Measurements from ENCODE around the gene CLDN5. TPM values are rescaled to one million over a fixed set of nuclear protein-coding genes. Genes with fewer than 3 reads are reported as not detected.
A peak's percentile ranks its signal among the peaks of the same experiment; 100 is the strongest.

Gene CLDN5, protein sequence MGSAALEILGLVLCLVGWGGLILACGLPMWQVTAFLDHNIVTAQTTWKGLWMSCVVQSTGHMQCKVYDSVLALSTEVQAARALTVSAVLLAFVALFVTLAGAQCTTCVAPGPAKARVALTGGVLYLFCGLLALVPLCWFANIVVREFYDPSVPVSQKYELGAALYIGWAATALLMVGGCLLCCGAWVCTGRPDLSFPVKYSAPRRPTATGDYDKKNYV
- 7.0 and 11.0 TPM in 2 replicates for total RNA-seq
- 0.57 TPM for polyA plus RNA-seq (2012)

DNA sequence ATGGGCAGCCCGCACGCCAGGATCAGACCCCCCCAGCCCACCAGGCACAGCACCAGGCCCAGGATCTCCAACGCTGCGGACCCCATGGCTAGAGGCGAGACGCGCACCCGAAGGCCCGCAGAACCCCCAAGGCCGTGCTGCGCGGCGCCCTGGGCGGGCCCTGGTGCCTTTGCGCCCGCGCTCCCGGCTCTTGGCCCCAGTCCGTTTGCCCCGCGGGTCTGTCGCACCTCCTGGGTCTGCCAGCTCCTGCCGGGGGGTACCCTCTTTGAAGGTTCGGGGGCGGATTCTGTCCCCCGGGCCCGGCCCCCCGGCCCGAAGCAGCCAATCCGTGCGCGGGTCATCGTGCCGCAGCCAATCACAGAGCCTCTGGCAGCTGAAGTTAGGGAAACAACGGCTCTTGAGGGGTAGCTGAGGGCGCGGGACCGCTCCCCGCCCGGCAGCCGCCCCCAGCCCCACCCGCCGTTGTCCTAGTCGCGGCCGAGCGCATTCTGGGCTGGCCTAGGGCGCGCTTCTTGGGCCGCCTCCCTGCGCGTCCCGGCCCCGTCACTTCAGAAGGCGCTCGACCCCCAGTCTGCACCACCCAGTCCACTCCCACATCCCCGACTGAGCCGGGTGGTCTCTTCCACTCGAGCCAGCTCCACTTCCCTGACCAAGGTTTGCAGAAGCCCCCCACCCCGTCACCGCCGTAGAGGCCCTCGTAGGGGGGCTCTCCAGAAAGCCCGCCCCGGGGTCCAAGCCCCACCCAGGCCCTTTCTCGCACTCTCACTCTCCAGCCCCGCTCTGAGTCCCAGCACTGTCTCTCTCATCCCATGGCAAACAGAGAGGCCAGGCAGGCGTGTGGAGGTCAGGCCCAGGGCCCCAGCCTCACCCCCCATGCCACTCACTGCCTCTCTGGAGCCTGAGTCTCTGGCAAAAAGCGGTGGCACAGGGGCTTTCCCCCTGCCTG, at the start of gene CLDN5:
Gene CLDN5, minus strand, starts transcription at position 241 of the 946 bp plus-strand sequence. Its CDS starts 155 bp downstream, at position 86.
- no peak for DNase-seq (ENCODE audit: low read depth)

DNA sequence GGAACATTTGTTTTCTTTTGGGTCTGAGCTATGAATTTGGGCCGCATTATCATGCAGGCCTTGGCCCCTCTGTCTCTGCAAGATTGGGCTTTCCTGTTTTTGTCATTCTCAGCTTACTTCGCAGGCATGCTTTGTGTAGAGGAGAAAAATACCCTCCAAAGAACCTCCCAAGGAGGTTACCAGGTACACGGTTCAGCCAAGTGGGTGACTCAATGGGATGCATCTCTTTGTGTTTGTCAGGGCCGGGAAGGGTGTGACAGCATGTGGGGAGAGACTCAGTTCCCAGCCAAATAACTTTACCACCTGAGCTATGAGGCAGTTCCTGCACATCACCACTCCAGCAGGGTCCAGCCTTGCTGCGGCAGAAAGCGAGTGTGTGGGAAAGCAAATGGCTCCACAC, 47.8 kb upstream of the CLDN5 start:
- DNase-seq (ENCODE audit: low read depth), result no peak

DNA sequence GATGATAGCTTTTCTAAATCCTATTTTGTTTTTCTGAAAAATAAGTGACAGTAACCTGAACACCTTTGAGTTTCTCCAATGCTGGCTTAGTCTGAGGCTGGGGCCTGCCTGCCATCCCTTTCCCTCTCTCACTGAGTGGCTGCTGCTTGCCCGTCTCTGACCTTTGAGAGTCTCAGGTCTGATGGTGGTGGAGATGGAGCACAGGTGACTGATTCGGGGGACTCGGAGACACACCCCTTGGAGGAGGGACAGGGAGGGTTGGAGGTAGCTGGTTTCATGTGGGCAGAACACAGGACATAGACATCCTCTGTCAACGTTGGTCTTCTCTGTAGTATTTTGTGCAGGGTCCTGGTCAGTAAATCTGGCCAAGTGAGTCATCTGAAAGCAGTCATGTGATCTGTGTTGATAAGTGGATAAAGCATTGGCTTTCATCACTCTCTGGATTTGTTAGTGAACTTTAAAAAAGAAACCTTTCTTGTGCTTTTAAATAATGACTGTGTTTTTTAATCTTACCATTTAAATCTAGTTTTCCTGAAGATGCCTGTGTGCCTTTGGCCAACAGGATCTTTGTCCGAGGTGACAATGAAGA, 47.1 kb upstream of the CLDN5 start:
- no peak for DNase-seq (ENCODE audit: low read depth)

DNA sequence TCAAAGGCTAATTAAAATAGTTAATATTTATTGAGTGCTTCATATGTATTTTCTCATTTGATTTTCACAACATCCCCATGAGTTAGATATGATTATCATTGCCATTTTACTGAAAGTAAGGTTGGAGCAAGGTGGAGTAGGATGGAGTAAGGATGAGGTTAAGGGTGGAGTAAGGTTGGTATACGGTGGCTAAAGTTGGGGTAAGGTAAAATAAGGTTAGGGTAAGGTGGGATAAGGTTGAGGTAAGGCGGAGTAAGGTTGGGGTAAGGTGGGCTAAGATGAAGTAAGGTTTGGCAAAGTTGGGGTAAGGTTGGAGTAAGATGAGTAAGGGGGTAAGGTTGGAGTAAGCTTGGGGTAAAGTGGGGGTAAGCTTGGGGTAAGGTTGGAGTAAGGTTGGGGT, 45.8 kb upstream of the CLDN5 start:
- no peak for DNase-seq (ENCODE audit: low read depth)

DNA sequence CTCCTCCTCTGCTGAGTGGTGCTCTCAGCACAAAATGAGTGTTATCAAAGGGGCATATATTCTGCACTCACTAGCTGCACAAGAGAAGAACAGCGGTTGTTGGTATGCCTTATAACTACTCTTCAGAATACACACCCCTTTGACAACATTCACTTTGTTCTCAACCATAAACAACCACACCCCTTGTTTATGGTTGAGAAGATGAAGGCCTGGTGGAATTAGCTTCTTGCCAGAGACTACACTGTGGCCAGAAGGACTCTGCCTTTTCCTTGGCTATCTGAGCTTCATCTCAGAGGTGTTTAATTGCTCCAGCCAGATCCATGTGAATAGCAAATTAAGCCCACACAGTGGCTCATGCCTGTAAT, 45.0 kb upstream of the CLDN5 start:
- DNase-seq (ENCODE audit: low read depth), result no peak

DNA sequence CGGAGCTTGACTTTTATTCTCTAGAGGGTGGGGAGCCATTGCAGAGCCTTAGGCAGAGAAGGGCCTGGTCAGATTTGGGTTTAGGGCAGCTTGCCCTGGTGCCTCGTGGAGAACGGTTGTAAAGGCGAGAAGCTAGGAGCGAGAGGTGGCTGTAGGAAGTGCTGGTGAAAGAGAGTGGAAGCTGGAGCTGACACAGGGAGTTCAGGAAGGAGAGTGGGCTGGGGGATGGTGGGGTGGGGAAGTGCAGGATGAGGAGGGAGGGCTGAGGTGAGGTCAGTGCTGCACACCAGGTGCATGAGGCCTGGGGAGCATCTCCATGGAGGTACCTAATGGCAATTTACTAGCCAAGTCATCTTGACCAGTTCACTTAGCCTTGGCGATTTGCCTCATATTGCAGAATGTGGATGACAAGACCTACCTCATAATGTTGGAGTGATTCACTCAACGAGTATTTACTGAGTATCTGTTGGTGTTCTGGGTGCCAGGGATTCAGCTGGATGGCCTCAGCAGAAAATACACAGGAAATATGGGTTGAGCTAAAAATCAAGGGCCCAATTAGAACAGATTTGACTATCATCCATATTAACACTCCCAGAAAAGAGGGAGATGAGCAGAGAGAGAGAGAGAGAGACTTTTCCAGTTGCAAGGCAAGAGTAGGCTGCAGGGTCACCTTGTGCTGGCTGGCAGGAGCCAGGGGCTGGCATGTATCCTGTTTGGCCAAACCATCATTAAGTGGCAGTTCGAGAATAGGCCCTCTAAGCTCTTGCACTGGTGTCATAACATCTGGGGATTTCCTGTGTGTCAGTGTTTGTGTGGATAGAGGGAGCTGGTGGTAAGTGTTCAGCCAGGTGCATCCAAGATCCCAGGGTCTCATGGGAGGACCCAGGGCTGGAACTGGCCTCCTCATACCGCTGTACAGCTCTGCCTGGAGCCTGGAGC, 44.4 kb upstream of the CLDN5 start:
- DNase-seq (ENCODE audit: low read depth), result peak; percentile 58

DNA sequence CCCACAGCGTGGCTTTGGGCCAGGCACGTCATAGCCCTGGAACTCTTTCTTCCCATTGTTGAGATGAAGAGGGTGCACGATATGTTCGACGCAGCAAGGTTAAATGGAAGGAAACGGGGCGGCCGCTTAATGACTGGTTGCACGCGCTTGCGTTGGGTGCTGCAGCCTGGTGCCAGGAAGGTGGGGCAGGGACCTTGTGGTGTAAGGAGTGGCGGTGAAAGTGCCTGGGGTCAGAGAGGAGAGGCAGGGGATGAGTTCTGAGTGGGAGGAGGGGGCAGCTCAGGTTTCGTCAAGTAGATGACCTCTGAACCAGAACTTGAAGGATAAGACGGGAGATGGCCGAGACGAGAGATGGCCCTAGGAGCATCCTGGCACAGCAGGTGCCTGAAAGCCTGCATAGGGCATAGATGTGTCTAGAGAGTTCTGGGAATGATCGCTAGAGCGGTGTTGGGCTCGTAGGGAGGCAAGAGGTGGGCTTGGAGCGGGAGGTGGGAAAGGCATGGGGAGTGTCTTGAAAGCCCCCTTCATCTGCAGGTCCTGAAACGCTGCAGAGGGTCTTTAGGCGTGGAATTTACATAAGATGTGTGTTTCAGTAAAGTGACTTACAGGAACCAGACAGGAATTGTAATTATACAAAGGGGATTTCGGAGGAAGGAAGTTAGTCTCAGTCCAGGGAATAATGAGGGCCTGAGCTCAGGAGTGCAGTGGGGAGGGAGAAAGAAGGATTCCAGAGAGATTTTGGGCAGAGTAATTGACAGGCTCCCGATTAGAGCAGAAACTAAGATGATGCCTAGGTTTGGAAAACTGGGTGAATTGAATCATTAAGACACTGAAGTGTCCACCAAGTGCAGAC, 43.2 kb upstream of the CLDN5 start:
- no peak for DNase-seq (ENCODE audit: low read depth)

DNA sequence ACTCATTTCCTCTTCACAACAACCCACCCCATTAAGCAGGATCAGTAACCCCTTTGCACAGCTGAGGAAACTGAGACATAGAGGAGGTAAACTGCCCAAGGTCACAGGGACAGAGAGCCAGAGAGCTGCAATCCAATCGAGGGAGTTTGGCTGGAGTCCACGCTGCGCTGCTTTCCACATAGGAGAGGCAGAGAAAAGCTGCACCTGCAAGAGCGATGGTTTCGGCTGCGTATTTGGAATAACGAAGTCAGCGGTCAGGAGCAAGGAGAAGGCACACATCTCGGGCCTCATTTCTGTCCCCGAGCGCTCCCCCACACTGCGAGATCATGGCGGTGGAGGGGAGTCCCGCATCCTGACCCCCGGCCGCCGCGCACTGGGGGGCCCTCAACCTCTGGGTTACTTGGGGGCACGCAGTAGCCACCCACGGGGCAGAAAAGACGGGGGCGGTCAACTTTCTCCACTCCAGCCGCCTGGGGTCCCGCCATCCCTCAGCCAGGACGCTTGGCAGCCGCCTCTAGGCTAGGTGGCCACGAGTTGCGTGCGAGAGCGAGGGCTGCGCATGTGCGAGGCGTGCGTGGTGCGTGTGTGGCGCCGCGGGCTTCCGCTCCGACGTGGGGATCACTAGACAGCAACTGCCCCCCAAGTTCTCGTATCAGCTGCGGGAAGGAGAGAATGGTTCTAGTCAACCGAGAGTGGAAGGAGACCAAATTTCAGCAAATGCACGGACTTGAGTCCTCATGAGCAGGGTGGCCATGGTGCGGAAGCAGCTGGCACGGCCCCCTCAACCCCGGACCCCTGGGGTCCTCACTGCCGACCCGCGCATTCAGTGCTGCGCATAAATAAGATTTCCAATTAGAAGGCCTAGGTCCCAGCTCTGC, 42.3 kb upstream of the CLDN5 start:
- no peak for DNase-seq (ENCODE audit: low read depth)

DNA sequence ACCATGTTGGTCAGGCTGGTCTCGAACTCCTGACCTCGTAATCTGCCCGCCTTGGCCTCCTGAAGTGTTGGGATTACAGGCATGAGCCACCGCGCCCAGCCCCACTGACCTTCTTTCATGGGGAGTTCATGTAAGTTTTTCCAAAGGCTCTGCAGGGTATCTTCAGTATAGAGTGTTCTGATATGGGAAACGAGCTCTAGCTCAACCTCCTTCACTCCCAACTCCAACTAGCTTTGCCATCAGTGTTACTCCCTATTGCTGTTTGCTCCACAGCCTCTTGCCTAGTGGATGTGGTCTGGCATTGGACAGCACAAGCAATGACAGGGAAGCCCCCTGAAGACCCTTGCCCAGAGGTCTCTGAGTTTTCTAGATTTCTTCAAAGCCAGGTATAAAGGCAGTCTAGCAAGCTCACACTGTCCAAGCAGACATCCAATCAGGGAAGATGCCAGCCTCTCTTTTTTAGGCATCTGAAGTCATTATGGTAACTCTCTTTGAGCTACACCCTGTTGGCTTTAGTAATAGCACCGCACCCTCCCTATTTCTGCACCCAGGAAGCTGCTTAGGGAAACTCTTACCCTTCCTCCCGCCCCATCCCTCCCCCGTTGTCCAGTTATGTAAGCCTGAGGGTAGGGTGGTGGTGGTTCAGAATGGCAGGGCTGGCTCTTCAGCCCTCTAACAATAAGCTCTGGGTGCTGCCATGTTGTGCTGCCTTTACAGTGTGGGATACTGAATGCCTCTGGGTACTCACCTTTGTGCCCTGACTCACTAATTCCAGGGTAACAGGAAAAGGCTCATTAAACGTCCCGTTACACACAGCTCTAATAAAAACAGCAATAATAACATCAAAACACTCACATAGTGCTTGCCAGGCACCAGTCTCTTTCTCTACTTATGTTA, 41.4 kb upstream of the CLDN5 start:
- DNase-seq (ENCODE audit: low read depth), result no peak

DNA sequence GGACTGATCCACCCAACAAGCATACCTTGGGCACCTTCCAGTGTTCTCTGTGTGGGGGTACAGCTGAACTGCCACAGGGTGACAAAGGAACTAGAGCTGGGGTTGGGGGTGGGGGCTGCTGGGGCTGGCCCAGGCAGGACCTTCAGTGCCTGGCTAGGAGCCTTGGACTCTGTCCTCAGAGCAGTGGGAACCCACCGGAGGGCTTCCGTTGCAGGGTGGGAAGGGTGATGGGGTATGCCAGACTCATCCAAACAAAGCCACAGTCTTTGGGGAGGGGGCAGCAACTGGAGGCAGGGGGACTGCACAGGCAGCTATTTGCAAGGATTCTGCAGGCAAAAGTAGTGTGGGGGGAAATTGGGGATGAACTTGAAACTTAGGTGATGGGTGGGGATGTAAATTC, 35.7 kb upstream of the CLDN5 start:
- no peak for DNase-seq (ENCODE audit: low read depth)

DNA sequence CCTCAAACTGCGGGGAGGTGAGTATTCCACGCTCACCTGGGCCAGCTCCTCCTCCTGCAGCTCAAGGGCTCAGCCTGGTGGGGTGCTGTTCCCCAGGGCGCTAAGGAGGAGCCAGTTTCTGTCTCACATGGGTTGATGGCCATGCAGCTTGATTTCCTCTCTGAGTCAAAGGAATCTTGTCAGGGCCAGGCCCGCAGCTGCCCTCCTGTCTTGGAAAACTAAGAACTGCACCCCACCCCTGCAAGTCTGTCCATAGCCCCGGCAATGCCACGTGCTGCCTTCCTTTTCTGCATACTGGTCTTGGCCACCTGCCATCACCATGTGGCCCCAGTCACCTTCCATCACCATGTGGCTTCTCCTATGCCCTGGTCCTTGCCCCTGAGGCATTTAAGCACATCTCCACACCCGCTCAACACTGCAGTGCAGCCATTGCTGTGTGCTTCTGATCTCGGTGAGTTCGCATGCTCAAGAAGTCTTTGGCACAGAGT, 35.2 kb upstream of the CLDN5 start:
- peak; percentile 40 for DNase-seq (ENCODE audit: low read depth)

DNA sequence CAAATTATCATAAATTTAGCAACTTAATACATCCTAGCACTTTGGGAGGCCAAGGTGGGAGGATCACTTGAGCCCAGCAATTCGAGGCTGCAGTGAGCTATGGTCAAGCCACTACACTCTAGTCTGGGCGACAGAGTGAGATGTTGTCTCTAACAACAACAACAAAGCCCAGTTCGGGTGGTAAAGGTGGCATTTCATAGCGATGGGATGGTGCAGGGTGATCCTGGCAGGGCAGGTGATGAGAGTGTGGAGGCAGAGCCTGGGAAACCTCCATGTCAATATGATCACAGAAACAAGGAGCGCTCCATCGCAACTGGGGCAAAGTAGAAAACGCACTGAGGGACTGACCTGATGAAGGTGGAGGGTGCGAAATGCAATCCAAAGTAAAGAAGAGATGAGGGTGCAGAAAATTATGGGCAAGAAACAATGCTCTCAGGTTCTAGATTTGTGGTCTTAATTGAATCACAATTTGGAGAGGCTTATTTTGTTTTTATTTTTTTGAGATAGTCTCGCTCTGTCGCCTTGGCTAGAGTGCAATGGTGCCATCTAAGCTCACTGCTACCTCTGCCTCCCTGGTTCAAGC, 32.8 kb upstream of the CLDN5 start:
- DNase-seq (ENCODE audit: low read depth), result no peak

DNA sequence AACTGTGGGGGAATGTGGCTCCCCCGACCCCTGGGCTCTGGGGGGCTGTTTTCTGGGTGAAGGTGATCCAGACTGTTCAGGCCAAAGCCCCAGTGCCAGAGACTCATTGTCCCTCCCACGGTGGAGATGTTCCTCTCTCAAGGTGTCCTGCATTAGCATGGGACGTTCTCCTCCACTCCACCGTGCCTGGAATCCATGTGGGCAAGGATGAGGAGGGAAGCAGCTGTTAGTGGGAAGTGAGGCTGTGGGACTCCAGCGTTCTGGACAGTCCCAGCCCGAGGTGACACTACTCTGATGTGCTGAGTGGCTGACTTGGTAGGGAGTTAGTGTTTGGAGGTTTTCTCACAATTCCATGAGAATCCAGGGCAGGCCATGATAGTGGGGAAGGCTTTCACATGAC, 31.4 kb upstream of the CLDN5 start:
- peak; percentile 53 for DNase-seq (ENCODE audit: low read depth)

DNA sequence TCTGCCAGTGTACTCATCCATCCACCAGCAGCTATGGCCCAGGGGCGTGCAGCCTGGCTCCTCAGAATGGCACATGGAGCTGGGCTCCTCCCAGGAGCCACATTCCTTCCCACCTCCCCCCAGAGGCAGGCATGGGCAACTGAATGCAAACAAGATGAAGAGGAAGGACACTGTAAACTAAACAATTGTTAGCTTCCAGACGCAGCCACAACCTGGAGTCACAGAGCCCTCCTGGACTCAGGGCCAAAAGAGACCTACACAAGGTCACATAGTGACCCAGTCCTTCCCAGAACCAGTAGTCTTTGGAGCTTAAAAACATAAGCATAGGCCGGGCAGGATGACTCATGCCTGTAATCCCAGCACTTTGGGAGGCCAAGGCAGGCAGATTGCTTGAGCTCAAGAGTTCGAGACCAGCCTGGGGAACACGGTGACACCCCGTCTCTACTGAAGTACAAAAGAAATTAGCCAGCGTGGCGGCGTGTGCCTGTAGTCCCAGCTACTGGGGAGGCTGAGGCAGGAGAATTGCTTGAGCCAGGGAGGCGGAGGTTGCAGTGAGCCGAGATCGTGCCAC, 30.7 kb upstream of the CLDN5 start:
- peak; percentile 42 for DNase-seq (ENCODE audit: low read depth)

DNA sequence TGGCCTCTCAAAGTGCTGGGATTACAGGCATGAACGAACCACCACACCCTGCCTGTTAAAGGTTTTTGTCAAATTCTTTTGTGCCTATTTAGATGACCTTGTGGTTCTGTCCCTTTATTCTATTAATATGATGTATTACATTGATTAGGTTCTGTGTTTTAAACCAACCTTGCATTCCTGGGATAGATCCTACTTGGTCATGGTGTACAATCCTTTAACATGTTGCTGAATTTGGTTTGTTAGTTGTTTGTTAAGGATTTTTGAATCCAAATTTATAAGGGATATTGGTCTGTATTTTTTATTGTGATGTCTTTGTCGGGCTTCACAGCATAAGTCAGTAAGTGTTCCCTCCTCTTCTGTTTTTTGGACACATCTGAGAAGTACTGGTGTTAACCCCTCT, 29.0 kb upstream of the CLDN5 start:
- DNase-seq (ENCODE audit: low read depth), result no peak

DNA sequence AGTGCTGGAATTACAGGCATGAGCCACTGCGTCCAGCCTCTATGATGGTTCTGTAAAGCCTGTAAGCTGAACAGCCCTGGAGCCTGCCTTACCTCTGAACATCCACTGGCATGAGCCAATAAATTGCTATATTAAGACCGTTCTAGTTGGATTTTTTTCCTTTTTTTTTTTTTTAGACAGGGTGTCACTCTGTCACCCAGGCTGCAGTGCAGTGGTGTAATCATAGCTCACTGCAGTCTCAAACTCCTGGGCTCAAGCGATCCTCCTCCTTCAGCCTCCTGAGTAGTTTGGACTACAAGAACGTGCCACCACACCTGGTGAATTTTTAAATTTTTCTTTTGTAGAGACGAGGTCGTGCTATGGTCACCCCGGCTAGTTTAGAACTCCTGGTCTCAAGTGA, 26.2 kb upstream of the CLDN5 start:
- DNase-seq (ENCODE audit: low read depth), result no peak

DNA sequence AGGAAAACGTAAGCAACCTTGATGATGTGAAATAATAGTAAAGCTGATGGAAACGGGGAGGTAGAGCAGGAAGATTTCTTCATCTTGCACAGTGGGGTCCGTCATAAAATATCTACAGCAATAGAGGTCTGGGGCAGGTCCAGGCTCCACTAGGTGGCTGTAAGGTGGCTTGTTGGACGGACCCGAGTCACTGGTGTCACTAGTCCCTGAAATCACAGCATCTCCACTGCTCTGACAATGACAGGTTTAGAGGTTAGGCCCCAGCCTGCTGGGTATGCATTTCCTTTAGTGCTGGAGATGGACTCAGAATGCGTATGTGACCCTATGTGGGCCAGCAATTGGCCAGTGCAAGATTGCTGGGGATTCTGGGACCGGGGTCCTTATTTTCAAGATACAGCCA, 25.2 kb upstream of the CLDN5 start:
- no peak for DNase-seq (ENCODE audit: low read depth)
